GM12878 (cell line): Measurements from ENCODE around the gene COA4. TPM values are rescaled to one million over a fixed set of nuclear protein-coding genes. Genes with fewer than 3 reads are reported as not detected.

Experiments used
- ATAC-seq: fragments of 200-7000 bp; cut with Tn5 transposase; 3 replicates; pipeline ENCODE4 v1.9.1; 2020; ENCODE audit warnings: mild to moderate bottlenecking, moderate library complexity
- BruUV-seq: library from RNA; stranded (reverse); fragments of 400-500 nt; replicated peaks from 2 replicates; lab custom pipeline; 2021; lab: Mats Ljungman, UMichigan
- CTCF ChIA-PET: fragments of 300-600 bp; sonication (Branson Sonifier 250); formaldehyde crosslinking; extraction: SDS; loops from one replicate; lab custom pipeline; 2021; ENCODE audit warnings: inconsistent platforms; lab: Yijun Ruan, JAX
- POLR2A ChIA-PET: fragments of 350-600 bp; formaldehyde crosslinking; extraction: SDS; loops from one replicate; lab custom pipeline; 2021; ENCODE audit warnings: inconsistent platforms; lab: Charles Lee
- RAD21 ChIA-PET: fragments of 300-600 bp; sonication (Branson Sonifier 250); formaldehyde crosslinking; loops from one replicate; lab custom pipeline; 2023; ENCODE audit warnings: antibody characterized with exemption; ENCODE audit not compliant: unreplicated experiment; lab: Charles Lee
- SMC1A ChIA-PET: fragments of 300-600 bp; sonication (Branson Sonifier 250); formaldehyde crosslinking; loops from one replicate; lab custom pipeline; 2023; ENCODE audit not compliant: unreplicated experiment, uncharacterized antibody; lab: Charles Lee
- DNase-seq: peaks from one replicate; pipeline ENCODE4 v3.0.0-alpha.2; 2011; ENCODE audit warnings: low read depth, low spot score
- FAIRE-seq: peaks from 3 replicates; lab custom pipeline; 2011; peaks lifted over from hg19 to GRCh38; lab: Jason Lieb, UNC
- H2AFZ ChIP-seq: 2 replicates; pipeline ENCODE4 v1.6.0; 2011; ENCODE audit warnings: low read depth, low read length, control low read depth; ENCODE audit not compliant: control insufficient read depth
- H3K27ac ChIP-seq: 2 replicates; pipeline ENCODE4 v1.5.1; 2011; ENCODE audit warnings: control low read depth; ENCODE audit not compliant: control insufficient read depth, insufficient read depth
- H3K27me3 ChIP-seq, 2 experiments: replicated peaks in 1 of 2; 2 replicates each; pipeline versions ENCODE4 v1.6.0 to v1.6.1; 2011; ENCODE audit warnings: low read length in 1 of 2; ENCODE audit not compliant: control insufficient read depth in 2 of 2, insufficient read depth in 2 of 2
- H3K36me3 ChIP-seq, 2 experiments: 2 replicates each; pipeline ENCODE4 v1.5.1; 2011; ENCODE audit warnings: low read length in 1 of 2; ENCODE audit not compliant: control insufficient read depth in 2 of 2, insufficient read depth in 2 of 2
- H3K4me1 ChIP-seq: 2 replicates; pipeline ENCODE4 v1.6.1; 2011; ENCODE audit warnings: mild to moderate bottlenecking, low read length, moderate library complexity, mixed read lengths; ENCODE audit not compliant: control insufficient read depth, insufficient read depth
- H3K4me2 ChIP-seq: 2 replicates; pipeline ENCODE4 v1.6.0; 2011; ENCODE audit warnings: control low read depth; ENCODE audit not compliant: control insufficient read depth, insufficient read depth
- H3K4me3 ChIP-seq: fragments of 200-600 bp; sonication (generic); 2 replicates; pipeline ENCODE4 v1.5.1; 2016
- H3K79me2 ChIP-seq: 2 replicates; pipeline ENCODE4 v1.6.0; 2011; ENCODE audit warnings: low read length; ENCODE audit not compliant: control insufficient read depth, insufficient read depth
- H3K9ac ChIP-seq: 2 replicates; pipeline ENCODE4 v1.8.0; 2011; ENCODE audit warnings: low read length, control low read depth, mixed read lengths; ENCODE audit not compliant: control insufficient read depth, insufficient read depth
- H3K9me3 ChIP-seq: replicated peaks from 3 replicates; pipeline ENCODE4 v1.5.1; 2011; ENCODE audit warnings: mild to moderate bottlenecking, low read length; ENCODE audit not compliant: control insufficient read depth, insufficient read depth
- H4K20me1 ChIP-seq: 2 replicates; pipeline ENCODE4 v1.6.0; 2011; ENCODE audit not compliant: control insufficient read depth, insufficient read depth
- POLR2A ChIP-seq: IDR thresholded peaks from 2 replicates; pipeline ENCODE4 v1.6.1; 2011; ENCODE audit warnings: low read depth, mild to moderate bottlenecking, low read length
- POLR2AphosphoS2 ChIP-seq: IDR thresholded peaks from 2 replicates; pipeline ENCODE4 v1.6.1; 2011; ENCODE audit warnings: low read depth, mild to moderate bottlenecking, low read length, improper control_type of control experiment, moderate library complexity
- RUNX3 ChIP-seq: IDR thresholded peaks from 2 replicates; pipeline ENCODE4 v1.6.1; 2012; ENCODE audit warnings: low read length, inconsistent platforms
- TCF7 ChIP-seq: IDR thresholded peaks from 2 replicates; pipeline ENCODE4 v1.6.1; 2014; ENCODE audit warnings: antibody characterized with exemption, borderline replicate concordance
- WGBS: methylation state at CpG from one replicate; pipeline ENCODE4 v1.1.6; 2016; ENCODE audit warnings: low lambda C conversion rate; ENCODE audit not compliant: insufficient replicate concordance, insufficient coverage; ENCODE audit errors: missing lambda C conversion rate; 5-methylcytosine and 5-hydroxymethylcytosine counted together
- in situ Hi-C: fragments of 300-500 bp; cut with MboI; formaldehyde crosslinking; loops from 9 replicates; pipeline ENCODE4 v1.14.3; 2018; ENCODE audit warnings: mixed read lengths
- intact Hi-C: fragments of 100-400 bp; cut with micrococcal nuclease; formaldehyde crosslinking; loops from one replicate; pipeline ENCODE4 v1.14.2; 2022; ENCODE audit not compliant: unreplicated experiment
- polyA plus RNA-seq, 11 experiments: library from polyadenylated mRNA; depleted of rRNA in 4 of 11; unstranded in 6 of 11; stranded (reverse) in 5 of 11; fragments of >200 nt; fragmentation: Nextera tagmentation in 4 of 11; fragmentation: Illumina TruSeq in 1 of 11; extraction: Ambion mirVana in 4 of 11; extraction: Trizol in 1 of 11; gene quantifications; 1 replicate in 1 of 11; 2 replicates in 10 of 11; pipeline versions ENCODE4 v1.2.1 to v1.2.3, GENCODE V29; 2011 to 2016; ENCODE audit warnings: inconsistent platforms in 2 of 11, missing spikeins in 2 of 11, low read depth in 1 of 11
- total RNA-seq, 4 experiments: library from RNA; depleted of rRNA in 3 of 4; stranded (reverse); fragments of >200 nt in 3 of 4; fragmentation: Illumina TruSeq in 1 of 4; extraction: Trizol in 1 of 4; gene quantifications; 2 replicates each; pipeline versions ENCODE4 v1.2.1 to v1.2.3, GENCODE V29; 2013 to 2021
- TF ChIP-seq, protein P1 (sequence below): fragments of 450-650 bp; formaldehyde crosslinking; IDR thresholded peaks from 2 replicates; pipeline ENCODE4 v1.4.0; 2022; ENCODE audit warnings: mild to moderate bottlenecking, moderate library complexity

Gene COA4
- total and polyA plus RNA-seq, 10 of the 15 experiments (the other 5 are each of a cell fraction or from before 2014, with no cell fraction given), result 84.8 to 180 (median 104) TPM

DNA sequence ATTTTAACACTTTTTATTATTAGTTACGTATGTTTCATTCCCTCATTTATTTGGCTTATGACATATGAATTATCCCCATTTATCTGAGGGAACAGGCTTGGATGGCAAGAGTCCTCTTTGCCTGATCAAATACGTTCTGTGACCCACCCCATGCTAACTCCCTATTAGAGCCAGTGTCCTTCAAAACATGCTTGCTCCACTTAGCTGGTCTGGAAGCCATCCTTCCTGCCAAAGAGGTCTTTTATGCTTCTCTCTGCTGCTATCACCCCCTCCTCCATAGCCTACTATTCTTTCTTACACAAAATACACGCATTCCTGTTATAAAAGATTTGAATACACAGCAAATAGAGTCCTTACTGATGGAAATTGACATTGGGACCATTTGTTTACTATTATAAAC lies 6.4 kb downstream of the COA4 start (continued):
- TF ChIP-seq, protein P1, sequence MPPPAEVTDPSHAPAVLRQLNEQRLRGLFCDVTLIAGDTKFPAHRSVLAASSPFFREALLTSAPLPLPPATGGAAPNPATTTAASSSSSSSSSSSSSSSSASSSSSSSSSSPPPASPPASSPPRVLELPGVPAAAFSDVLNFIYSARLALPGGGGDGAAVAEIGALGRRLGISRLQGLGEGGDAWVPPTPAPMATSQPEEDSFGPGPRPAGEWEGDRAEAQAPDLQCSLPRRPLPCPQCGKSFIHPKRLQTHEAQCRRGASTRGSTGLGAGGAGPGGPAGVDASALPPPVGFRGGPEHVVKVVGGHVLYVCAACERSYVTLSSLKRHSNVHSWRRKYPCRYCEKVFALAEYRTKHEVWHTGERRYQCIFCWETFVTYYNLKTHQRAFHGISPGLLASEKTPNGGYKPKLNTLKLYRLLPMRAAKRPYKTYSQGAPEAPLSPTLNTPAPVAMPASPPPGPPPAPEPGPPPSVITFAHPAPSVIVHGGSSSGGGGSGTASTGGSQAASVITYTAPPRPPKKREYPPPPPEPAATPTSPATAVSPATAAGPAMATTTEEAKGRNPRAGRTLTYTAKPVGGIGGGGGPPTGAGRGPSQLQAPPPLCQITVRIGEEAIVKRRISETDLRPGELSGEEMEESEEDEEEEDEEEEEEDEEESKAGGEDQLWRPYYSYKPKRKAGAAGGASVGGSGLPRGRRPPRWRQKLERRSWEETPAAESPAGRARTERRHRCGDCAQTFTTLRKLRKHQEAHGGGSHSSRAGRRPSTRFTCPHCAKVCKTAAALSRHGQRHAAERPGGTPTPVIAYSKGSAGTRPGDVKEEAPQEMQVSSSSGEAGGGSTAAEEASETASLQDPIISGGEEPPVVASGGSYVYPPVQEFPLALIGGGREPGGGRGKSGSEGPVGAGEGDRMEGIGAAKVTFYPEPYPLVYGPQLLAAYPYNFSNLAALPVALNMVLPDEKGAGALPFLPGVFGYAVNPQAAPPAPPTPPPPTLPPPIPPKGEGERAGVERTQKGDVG, result no peak
- TF ChIP-seq RUNX3, result no peak

DNA sequence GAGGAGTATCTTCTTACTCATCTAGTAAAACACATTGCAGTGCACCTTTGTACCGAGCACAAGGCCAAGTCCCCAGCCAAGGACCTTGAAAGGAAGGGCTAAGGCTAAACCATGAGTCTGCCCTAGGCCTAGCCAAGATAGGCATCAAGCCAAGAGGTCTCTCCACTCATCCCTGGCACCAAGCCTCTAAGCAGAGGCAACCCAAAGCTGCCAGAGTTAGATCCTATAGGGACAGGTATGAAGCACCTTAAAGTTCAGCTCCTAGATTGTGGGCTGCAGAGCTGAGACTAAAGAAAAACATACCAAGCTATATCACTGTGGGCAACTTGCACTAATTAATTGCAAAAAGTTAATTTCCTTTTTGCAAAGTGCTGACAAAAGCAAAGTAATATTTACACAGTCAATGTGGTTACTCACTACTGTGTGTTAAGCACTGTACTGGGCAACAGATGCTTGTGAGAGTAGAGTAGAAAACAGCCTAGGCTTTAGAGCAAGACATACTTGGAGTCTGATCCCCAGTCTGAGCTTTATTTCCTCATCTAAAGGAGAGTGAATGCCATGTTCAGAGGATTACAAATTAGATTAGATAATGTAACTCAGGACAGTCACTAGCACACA lies 7.2 kb downstream of the COA4 start:
- CTCF ChIA-PET, result interaction anchor here (1.3 kb wide), 1 partner anchor 10 kb away, joined by 5 read pairs; no protein-coding TSS in a partner anchor
- RAD21 ChIA-PET, result no interaction called here
- H3K36me3 ChIP-seq, result peaks cover 3 to 5% of the 10 kb centered on the region in 2 experiments
- in situ Hi-C loops, result no loop called here
- H3K27me3 ChIP-seq, result no peaks in the 10 kb centered on the region
- POLR2A ChIA-PET, result interaction anchor here (0.5 to 1.2 kb wide), 3 partner anchors 10 to 27 kb away, joined by 3 to 6 read pairs (median 3); no protein-coding TSS in a partner anchor
- WGBS, result 87% methylated on average over 1 of the region's 1 CpG
- H3K79me2 ChIP-seq, result peaks cover 7% of the 10 kb centered on the region
- 0 out of 2 replicates have a peak, but pooled peaks have one; percentile 15 for TF ChIP-seq POLR2A
- peak; percentile 20; the same call in 1 of the 2 replicates for TF ChIP-seq POLR2AphosphoS2
- TF ChIP-seq TCF7, result no peak
- no peak overlapping the region for H3K27ac ChIP-seq
- intact Hi-C loops, result no loop called here
- no peaks in the 10 kb centered on the region for H3K4me1 ChIP-seq
- no peak overlapping the region for H3K4me3 ChIP-seq
- BruUV-seq, result no TSS peak
- H3K4me2 ChIP-seq, result no peak overlapping the region
- no peak overlapping the region for H2AFZ ChIP-seq
- no peak overlapping the region for H3K9ac ChIP-seq
- H4K20me1 ChIP-seq, result no peaks in the 10 kb centered on the region
- DNase-seq (no peak), ATAC-seq (no peak; the same call in 2 of the 3 replicates), FAIRE-seq (no peak)
- H3K9me3 ChIP-seq, result no peaks in the 10 kb centered on the region
- SMC1A ChIA-PET, result interaction anchor here (0.6 to 1.3 kb wide), 3 partner anchors 9 to 111 kb away, joined by 3 read pairs; no protein-coding TSS in a partner anchor
